HTR-8/SVneo (cell line): Measurements from ENCODE around the gene ADSS2.
A peak's percentile ranks its signal among the peaks of the same experiment; 100 is the strongest.
"Not testable (repeated sequence)": the region's sequence is repeated elsewhere in the genome, so short reads cannot be mapped to it uniquely, and the experiment has no call there.

Experiments used
- DNase-seq: peaks from one replicate; pipeline ENCODE4 v3.0.0; 2011; ENCODE audit warnings: low spot score, mixed read lengths; ENCODE audit not compliant: insufficient read length
- FAIRE-seq: peaks from 2 replicates; lab custom pipeline; 2011; peaks lifted over from hg19 to GRCh38; lab: Jason Lieb, UNC

Gene ADSS2

DNA sequence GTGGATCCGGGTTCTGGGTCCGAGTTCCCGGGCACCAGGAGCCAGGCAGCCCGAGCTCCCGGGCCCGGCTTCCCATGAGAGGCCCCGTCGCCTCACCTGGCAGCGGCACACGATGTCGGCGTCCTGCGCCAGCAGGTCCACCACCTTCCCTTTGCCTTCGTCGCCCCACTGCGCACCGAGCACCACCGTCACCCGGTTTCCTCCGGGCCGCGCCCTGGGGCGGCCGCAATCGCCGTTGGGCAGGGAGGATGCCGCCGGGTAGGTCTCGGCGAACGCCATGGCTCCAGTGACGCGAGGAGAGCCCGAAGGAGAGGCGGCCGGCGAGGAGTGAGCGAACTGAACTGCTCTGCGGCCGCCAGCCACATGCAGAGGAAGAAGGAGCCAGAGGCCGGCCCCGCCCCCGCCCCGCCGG lies at the start of gene ADSS2:
Gene ADSS2, minus strand, starts transcription at position 371 of the 412 bp plus-strand sequence. Its CDS starts 92 bp downstream, at position 279.
- DNase-seq: no peak
- no peak for FAIRE-seq

GRCh38 chr1:244500515-244500914 lies 48.8 kb upstream of the ADSS2 start:
- not testable (repeated sequence) for FAIRE-seq, DNase-seq

DNA sequence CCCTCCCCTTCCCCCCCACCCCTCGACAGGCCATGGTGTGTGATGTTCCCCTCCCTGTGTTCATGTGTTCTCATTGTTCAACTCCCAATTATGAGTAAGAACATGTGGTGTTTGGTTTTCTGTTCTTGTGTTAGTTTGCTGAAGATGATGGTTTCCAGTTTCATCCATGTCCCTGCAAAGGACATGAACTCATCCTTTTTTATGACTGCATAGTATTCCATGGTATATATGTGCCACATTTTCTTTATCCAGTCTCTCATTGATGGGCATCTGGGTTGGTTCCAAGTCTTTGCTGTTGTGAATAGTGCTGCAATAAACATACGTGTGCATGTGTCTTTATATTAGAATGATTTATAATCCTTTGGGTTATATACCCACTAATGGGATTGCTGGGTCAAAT lies 47.8 kb upstream of the ADSS2 start:
- not testable (repeated sequence) for DNase-seq, FAIRE-seq

GRCh38 chr1:244497805-244498204 lies 46.1 kb upstream of the ADSS2 start:
- no peak for FAIRE-seq
- DNase-seq: no peak

DNA sequence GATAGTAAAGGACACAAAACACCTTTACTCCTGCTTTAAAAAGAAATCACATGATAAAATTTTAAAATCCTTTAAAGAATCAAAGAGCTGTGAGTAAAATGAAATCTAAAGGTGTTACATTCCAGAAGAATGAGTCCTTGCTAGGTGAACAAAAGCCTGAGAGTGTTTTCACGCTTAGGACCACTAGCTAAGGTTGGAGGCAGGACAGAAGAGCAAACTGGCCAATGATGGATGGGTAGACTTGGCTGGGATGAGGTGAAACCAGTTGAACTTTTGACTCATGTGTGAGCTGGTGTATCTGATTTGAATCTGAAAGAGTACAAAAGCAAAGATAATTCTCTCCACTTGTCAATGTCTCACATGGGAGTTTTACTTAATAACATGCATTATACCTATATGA lies 44.5 kb upstream of the ADSS2 start:
- FAIRE-seq (no peak), DNase-seq (no peak)

GRCh38 chr1:244494653-244495052 lies 42.9 kb upstream of the ADSS2 start:
- FAIRE-seq (no peak), DNase-seq (no peak)

DNA sequence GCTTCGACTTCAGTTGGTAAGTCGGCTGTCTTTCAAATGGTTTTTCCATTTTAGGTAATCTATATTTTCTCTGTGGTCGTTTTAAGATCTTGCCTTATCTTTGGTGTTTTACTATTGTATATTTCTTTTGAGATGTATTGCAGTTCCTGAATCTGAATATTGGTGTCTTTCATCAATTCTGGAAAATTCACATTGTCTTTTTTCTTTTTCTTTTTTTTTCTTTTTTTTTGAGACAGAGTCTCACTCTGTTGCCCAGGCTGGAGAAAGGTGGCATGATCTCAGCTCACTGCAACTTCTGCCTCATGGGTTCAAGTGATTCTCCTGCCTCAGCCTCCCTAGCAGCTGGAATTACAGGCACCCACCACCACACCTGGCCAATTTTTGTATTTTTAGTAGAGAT lies 33.3 kb upstream of the ADSS2 start:
- FAIRE-seq, DNase-seq: not testable (repeated sequence)

- DNase-seq: no peak
- no peak for FAIRE-seq
Observed at GRCh38 chr1:244473059-244473605, 21.4 kb upstream of the ADSS2 start.

- no peak for DNase-seq
Observed at GRCh38 chr1:244466724-244467123, 15.0 kb upstream of the ADSS2 start.

GRCh38 chr1:244461245-244462071 lies 9.7 kb upstream of the ADSS2 start, which contains the start of gene CATSPERE:
Gene CATSPERE, plus strand, starts transcription at chr1:244461273. Its CDS starts 157 bp downstream, at chr1:244461430.
- peak; percentile 10 for DNase-seq
- no peak for FAIRE-seq

More at GRCh38 chr1:244466724-244467123, 15.0 kb upstream of the ADSS2 start:
- FAIRE-seq: no peak

DNA sequence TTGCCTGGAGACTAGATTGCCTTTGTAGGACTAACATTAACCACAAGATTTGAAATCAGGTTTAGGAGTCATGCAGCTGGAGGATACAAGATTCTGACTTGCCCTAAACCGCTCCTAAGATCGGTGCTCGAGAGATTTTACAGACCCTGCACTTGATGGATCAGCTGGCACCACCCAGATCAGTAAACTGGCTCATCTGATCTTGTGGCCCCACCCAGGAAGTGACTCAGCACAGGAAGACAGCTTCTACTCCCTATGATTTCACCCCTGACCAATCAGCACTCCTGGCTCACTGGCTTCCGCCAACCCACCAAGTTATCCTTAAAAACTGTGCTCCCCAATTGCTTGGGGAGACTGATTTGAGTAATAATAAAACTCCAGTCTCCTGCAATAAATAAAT lies 8.5 kb upstream of the ADSS2 start:
- no peak for FAIRE-seq
- no peak for DNase-seq

DNA sequence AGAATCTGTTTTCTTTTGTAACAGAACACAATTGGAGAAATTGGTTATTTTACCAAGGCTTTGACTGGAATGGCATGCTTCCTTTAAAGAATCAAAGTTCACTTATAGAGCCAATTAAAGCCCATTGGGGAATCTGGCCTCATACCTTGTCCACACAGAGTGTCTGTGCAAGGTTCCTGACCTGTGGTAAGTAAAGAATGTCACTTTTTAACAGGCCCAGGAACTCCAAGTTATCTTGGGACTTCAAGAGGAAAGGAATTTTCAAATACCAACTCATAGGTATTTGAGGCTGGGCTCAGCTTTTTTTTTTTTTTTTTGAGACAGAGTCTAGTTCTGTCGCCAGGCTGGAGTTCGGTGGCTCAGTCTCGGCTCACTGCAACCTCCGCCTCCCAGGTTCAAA lies 7.1 kb upstream of the ADSS2 start:
- no peak for FAIRE-seq
- no peak for DNase-seq

DNA sequence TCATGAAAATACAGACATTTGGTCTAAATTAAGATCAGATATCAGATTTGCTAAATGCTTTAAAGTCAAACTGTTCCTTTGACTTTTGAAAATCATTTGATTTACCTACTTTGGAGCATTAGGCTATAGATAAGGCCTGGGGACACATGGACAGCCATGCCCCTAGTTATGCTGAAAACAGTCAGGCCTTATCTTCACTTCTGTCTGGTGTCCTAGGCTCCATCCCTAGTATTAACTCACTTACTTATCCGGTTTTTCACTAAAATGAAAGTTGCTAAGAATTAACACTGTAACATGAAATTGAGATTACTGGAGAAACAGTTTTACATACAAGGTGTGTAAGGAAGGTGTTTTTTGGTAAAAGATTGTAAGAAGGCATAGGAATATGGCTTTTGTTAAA lies 4.9 kb upstream of the ADSS2 start:
- DNase-seq: no peak
- FAIRE-seq: no peak

GRCh38 chr1:244454412-244454811 lies 2.7 kb upstream of the ADSS2 start:
- no peak for FAIRE-seq
- DNase-seq: no peak

GRCh38 chr1:244451951-244452795 lies 464 bp upstream of the ADSS2 start:
- DNase-seq (peak; percentile 95), FAIRE-seq (peak; percentile 97)

DNA sequence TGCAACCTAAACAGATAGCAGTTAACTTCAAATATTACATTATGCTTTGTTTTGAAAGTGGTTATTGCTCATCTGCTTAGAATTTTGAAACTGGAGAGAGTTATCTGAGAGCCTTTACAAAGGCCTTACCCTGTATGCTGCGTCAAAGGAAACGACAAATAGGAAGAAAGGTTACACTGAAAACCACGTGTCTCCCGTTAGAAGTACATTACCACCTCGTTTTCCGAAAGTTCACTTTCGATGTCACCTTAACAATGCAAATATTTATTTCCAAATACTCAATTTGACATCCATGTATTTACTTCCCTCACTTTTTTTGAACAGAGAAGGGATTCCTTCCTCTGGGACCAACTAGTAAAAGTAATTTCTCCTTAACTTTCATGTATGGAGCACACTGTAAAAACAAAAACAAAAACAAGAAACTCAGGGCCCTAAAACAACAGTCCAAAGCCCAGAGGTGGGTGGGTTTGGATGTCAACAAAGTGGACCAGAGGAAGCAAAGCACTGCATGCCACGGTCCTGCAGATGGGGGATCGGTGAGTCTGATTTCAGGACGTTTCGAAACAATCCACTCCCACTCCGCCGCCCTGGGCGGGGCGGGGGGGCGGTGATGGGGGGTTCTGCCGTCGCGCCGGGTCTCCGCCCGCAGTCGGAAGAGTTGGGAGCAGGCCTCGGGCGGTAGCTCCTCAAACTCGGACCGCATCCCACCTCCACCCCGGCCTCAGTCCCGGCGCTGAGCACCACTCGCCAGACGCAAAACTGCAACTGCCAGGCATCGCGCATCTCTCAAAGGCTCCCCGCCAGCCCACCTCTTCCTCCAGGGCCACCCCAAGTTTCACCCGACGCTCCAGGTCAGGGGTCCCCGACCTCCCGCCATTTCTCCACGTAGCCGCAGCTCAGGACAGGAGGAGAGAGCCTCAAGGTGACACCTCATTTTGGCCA lies 841 bp downstream of the ADSS2 start:
- FAIRE-seq: peak; percentile 33
- peak; percentile 52 for DNase-seq

- DNase-seq: no peak
- no peak for FAIRE-seq
Observed at GRCh38 chr1:244449936-244450508, 1.7 kb downstream of the ADSS2 start.

- FAIRE-seq (no peak), DNase-seq (no peak)
Observed at GRCh38 chr1:244448279-244449036, 3.3 kb downstream of the ADSS2 start.

DNA sequence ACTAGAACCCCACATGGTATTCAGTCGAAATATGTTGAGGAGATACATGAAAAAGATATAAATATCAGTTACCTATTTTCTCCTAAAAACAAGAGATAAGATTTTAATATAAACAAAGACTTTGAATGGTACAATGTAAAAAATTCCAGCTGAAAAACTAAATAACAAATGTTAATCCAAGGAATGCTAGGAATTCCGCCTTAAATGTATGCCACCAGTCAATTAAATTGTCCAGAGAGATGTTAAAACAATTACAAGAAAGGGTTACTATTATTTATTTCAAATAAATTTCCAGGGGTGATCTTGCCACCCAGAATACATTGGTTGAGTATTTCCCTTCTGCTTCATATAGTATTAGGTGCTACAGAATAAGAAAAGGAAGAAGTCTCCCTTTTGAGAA lies 4.2 kb downstream of the ADSS2 start:
- no peak for FAIRE-seq
- no peak for DNase-seq
